DMS53 treated with DMSO at 0.1 percent for 48 hours (cell line): ENCODE measurements around the gene SLC24A3.

Source experiments
- DNase-seq: peaks from one replicate; lab custom pipeline; 2025; ENCODE audit not compliant: unreplicated experiment; lab: John Stamatoyannopoulos, UW

SLC24A3 gene

GRCh38 chr20:19756761-19757486, 544.5 kb downstream of the SLC24A3 start:
- DNase-seq: peak; percentile 45

DNA sequence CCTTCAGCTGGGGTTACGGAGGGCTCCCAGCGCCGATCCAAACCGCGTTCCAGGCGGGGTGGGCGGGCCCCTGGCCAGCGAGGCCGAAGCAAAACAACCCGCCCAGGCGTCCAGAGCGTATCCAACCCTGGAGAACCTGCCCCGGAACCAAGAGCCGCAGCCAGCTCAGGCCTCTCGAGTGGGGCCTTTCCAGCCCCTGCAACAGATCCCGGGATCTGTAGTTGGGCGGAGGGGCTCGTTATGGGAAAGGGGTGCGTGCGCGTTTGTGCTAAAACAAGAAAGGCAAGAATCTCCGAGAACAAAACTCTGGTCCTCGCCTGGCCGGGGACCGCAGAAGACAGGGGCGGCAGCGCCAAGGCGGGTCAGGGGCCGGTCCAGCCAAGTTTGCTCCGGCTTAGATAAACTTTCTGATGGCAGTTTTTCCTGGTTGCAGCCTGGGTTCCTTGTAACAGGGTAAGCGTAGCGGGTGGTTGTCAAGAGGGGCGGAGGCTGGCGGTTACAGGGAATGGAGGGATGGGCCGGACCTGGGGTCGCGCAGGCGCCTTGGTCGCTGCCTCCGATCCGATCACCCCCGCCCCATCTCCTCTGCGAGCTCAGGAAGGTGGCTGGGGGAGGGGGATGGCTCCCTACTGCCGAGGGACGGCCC, 545.2 kb downstream of the SLC24A3 start:
- DNase-seq: peak; percentile 57

GRCh38 chr20:19758133-19758500, 545.7 kb downstream of the SLC24A3 start, which contains the start of gene RIN2:
RIN2 (plus strand) TSS chr20:19758258; CDS start chr20:19889602, 131,344 bp downstream.
- DNase-seq: no peak

- no peak for DNase-seq
These were observed 546.3 kb downstream of the SLC24A3 start for GRCh38 chr20:19758501-19759331.

DNA sequence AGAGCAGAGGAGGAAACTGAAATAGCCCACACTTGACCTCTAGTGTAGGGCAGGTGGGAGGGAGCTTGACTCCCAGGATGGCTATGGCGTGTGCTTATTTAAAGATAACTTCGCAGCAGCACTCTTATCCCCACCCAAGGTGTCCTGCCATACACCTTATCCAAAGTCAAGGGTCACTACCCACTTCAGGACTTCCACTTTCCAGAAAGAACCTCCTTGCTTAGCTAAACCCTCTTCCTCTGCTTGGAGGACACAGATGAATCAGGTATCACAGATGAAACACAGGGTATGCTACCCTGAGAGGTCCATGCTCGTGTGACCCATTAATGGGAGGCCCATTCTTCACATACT, 547.9 kb downstream of the SLC24A3 start:
- no peak for DNase-seq

- no peak for DNase-seq
These were observed 548.9 kb downstream of the SLC24A3 start for GRCh38 chr20:19761326-19761725.

DNA sequence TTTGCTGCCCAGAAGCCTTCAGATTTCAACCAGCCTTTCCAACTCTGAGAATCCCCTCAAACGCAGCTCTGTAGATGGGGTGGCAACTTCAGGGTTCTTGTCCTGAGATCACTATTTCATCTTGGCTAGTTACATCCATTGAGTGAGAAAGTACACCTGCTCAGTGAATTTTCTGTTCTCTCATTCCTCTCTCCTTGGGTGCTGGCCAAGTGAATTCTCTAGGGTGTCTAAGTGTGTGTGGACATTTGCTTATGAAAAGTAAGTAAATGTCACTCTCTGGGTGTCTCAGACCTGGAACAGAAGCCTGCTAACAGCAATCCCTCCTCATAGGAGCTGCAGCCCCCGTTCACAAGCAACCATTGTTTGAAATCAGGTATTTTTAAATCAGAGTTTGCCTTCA, 549.4 kb downstream of the SLC24A3 start:
- DNase-seq: no peak

DNA sequence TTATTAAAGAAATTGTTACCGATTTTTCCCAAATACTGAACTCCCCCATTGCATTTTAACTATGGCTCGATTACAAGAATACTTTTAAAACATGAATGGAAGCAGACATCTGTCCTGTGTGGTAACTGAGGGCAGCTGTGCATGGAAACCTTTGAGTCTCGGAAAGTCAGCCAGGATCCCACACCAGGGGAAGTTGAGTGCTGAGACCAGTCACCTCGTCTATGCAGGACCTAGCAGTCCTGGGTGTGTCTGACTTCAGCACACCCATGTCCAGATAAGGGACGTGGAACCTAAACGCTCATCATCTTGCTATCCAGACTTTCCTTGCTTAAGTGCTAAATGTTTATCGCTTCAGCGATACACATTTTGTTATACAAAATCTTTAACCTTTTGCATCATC, 551.8 kb downstream of the SLC24A3 start:
- no peak for DNase-seq

DNA sequence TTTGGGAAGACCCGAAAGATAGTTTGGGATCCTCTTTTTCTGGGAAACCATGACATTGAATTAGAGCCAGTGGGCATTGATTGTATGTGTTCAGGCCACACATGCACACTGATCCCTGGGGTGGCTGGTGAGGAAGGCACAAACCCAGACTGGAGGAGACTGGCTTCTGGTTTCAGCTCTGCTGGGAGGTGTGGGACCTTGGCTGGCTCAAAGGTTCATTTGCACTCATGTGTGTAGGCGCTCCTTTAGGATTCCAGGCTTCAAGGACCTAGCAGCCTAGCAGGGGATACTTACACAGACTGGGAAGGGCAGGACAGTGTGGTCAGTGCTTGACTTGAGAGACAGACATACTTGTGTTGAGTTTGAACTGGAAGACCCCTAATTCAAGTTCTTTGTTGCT, 552.8 kb downstream of the SLC24A3 start:
- DNase-seq: no peak

DNA sequence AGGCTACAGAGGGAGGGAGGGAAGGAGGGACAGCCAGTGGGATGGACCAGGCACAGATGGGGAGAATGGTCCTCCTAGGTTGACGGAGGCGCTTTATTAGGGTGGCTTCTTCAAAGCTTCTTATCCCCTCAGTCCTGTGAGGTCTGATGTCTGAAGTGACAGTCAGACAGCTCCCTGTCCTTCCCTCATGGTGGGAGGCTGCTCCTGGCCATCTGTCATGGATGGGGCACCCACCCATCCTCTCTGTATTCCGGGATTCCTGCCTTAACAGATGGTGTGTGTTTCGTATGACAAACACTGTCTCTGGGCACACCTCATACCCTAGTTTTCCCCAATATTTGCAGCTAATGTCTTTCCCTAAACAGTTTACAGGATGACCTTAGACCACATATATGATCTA, 553.5 kb downstream of the SLC24A3 start:
- no peak for DNase-seq

DNA sequence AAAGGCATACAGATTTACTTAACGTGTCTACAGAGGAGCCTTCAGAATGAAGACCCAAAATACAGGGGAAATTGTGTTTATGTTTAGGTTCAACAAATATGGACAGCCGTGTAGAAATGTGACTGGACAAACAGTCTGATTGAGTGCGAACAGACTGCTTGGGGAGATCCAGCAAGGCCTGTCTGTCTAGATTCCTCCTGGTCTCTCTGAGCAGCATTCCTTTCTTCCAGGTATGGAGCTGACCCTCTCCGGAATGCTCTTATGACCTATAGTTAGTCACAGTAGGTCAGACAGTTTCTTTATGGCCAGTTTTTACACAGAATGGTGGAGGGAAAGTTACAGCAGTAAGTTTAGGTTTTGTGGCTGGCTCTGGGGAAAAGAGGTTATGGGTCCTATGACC, 554.6 kb downstream of the SLC24A3 start:
- no peak for DNase-seq

GRCh38 chr20:19768325-19768842, 555.9 kb downstream of the SLC24A3 start:
- no peak for DNase-seq

- no peak for DNase-seq
These were observed 557.1 kb downstream of the SLC24A3 start for GRCh38 chr20:19769507-19769906.

DNA sequence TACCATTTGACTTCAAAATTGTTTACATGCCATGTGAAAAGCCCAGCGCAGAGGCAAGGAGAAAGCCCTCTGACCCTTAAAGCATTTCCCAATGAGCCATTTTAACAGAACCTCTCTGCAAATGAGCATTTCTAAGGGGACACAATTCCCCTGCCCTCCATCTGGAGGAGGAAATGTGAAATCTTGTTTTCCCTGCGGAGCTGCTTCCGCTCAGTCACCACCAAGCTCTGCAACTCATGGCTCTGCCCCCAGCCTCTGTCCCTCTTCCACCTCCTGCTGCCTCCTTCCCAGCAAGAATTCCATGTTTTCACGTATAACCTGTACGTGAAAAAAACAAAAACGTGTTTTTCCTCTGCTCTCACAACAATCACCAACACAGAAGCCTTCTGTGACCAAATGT, 557.9 kb downstream of the SLC24A3 start:
- no peak for DNase-seq

GRCh38 chr20:19771031-19771430, 558.6 kb downstream of the SLC24A3 start:
- DNase-seq: no peak
